H9 (cell line): ENCODE measurements around the gene MORN1. TPM values are rescaled to one million over a fixed set of nuclear protein-coding genes. Genes with fewer than 3 reads are reported as not detected.

Experiments used
- DNase-seq: peaks from one replicate; pipeline ENCODE4 v3.0.0-alpha.2; 2017
- H2AFZ ChIP-seq: one replicate; pipeline ENCODE4 v1.6.1; 2013; ENCODE audit warnings: mild to moderate bottlenecking, low read length, control low read depth, moderate library complexity
- H2AK5ac ChIP-seq: 2 replicates; pipeline ENCODE4 v1.6.1; 2013; ENCODE audit warnings: low read length, control low read depth, mixed read lengths; ENCODE audit not compliant: insufficient read length
- H2BK120ac ChIP-seq: one replicate; pipeline ENCODE4 v1.6.1; 2013; ENCODE audit warnings: low read depth, mild to moderate bottlenecking, low read length, control low read depth, inconsistent platforms; ENCODE audit not compliant: poor library complexity, severe bottlenecking
- H2BK12ac ChIP-seq: 2 replicates; pipeline ENCODE4 v1.6.1; 2013; ENCODE audit warnings: low read length, control low read depth, mixed read lengths, low read depth; ENCODE audit not compliant: insufficient read length
- H2BK15ac ChIP-seq: 2 replicates; pipeline ENCODE4 v1.6.1; 2013; ENCODE audit warnings: low read depth, low read length, control low read depth
- H2BK20ac ChIP-seq: one replicate; pipeline ENCODE4 v1.6.1; 2013; ENCODE audit warnings: low read depth, mild to moderate bottlenecking, low read length, control low read depth, inconsistent platforms; ENCODE audit not compliant: poor library complexity, severe bottlenecking
- H2BK5ac ChIP-seq: 2 replicates; pipeline ENCODE4 v1.6.1; 2013; ENCODE audit warnings: low read length, control low read depth, mixed read lengths; ENCODE audit not compliant: insufficient read length
- H3K14ac ChIP-seq: 2 replicates; pipeline ENCODE4 v1.6.1; 2013; ENCODE audit warnings: low read length, control low read depth; ENCODE audit not compliant: insufficient read depth
- H3K18ac ChIP-seq: 2 replicates; pipeline ENCODE4 v1.6.1; 2013; ENCODE audit warnings: low read depth, mild to moderate bottlenecking, mixed read lengths, low read length, control low read depth; ENCODE audit not compliant: insufficient read length
- H3K23ac ChIP-seq: 2 replicates; pipeline ENCODE4 v1.6.1; 2013; ENCODE audit warnings: low read length, control low read depth, mixed read lengths, low read depth; ENCODE audit not compliant: insufficient read length
- H3K23me2 ChIP-seq: 2 replicates; pipeline ENCODE4 v1.6.1; 2013; ENCODE audit warnings: low read depth, mild to moderate bottlenecking, mixed read lengths, low read length, control low read depth; ENCODE audit not compliant: insufficient read length, poor library complexity, severe bottlenecking
- H3K27ac ChIP-seq: 2 replicates; pipeline ENCODE4 v1.5.1; 2013; ENCODE audit warnings: low read length, control low read depth, mixed read lengths, low read depth; ENCODE audit not compliant: insufficient read length
- H3K27me3 ChIP-seq: 2 replicates; pipeline ENCODE4 v1.6.1; 2013; ENCODE audit warnings: low read length, control low read depth, inconsistent platforms; ENCODE audit not compliant: insufficient read depth
- H3K4ac ChIP-seq: 2 replicates; pipeline ENCODE4 v1.6.1; 2013; ENCODE audit warnings: low read depth, mild to moderate bottlenecking, control low read depth, inconsistent platforms, low read length, moderate library complexity
- H3K4me1 ChIP-seq: 2 replicates; pipeline ENCODE4 v1.6.1; 2013; ENCODE audit warnings: low read length, control low read depth, inconsistent platforms; ENCODE audit not compliant: insufficient read depth
- H3K4me2 ChIP-seq: 2 replicates; pipeline ENCODE4 v1.6.1; 2013; ENCODE audit warnings: low read length, control low read depth, mixed read lengths; ENCODE audit not compliant: insufficient read length, insufficient read depth
- H3K56ac ChIP-seq: 2 replicates; pipeline ENCODE4 v1.6.1; 2013; ENCODE audit warnings: low read depth, mild to moderate bottlenecking, mixed read lengths, low read length, control low read depth; ENCODE audit not compliant: insufficient read length
- H3K79me1 ChIP-seq: 2 replicates; pipeline ENCODE4 v1.6.1; 2013; ENCODE audit warnings: low read depth, mild to moderate bottlenecking, moderate library complexity, low read length, control low read depth, inconsistent platforms; ENCODE audit not compliant: insufficient read depth, poor library complexity, severe bottlenecking
- H3K79me2 ChIP-seq: 2 replicates; pipeline ENCODE4 v1.6.1; 2013; ENCODE audit warnings: low read length, control low read depth, inconsistent platforms; ENCODE audit not compliant: insufficient read depth
- H3K9ac ChIP-seq: 2 replicates; pipeline ENCODE4 v1.6.1; 2013; ENCODE audit warnings: low read length, control low read depth, mixed read lengths; ENCODE audit not compliant: insufficient read length; ENCODE audit errors: extremely low read depth
- H3K9me3 ChIP-seq: one replicate; pipeline ENCODE4 v1.6.1; 2013; ENCODE audit warnings: low read depth, low read length, inconsistent platforms; ENCODE audit not compliant: control insufficient read depth
- H3T11ph ChIP-seq: one replicate; pipeline ENCODE4 v1.6.1; 2013; ENCODE audit warnings: mild to moderate bottlenecking, low read length, control low read depth, inconsistent platforms
- H4K20me1 ChIP-seq: one replicate; pipeline ENCODE4 v1.6.1; 2013; ENCODE audit not compliant: control insufficient read depth, insufficient read length, insufficient read depth
- H4K5ac ChIP-seq: 2 replicates; pipeline ENCODE4 v1.6.1; 2013; ENCODE audit warnings: low read depth, mild to moderate bottlenecking, mixed read lengths, low read length, control low read depth; ENCODE audit not compliant: insufficient read length
- H4K8ac ChIP-seq: replicated peaks from 2 replicates; pipeline ENCODE4 v1.6.1; 2013; ENCODE audit warnings: low read length, control low read depth, mixed read lengths, low read depth; ENCODE audit not compliant: insufficient read length
- H4K91ac ChIP-seq: 2 replicates; pipeline ENCODE4 v1.6.1; 2013; ENCODE audit warnings: low read depth, mild to moderate bottlenecking, moderate library complexity, mixed read lengths, low read length, control low read depth; ENCODE audit not compliant: insufficient read length
- H3K27ac Mint-ChIP-seq, 3 experiments: 2 replicates in 2 of 3; 3 replicates in 1 of 3; pipeline ENCODE4 v1.8.0; 2020 to 2021; ENCODE audit warnings: mixed read lengths in 3 of 3, mild to moderate bottlenecking in 1 of 3, moderate library complexity in 1 of 3
- H3K27me3 Mint-ChIP-seq: 2 replicates; pipeline ENCODE4 v1.8.0; 2021; ENCODE audit warnings: low read depth, mild to moderate bottlenecking, moderate library complexity, mixed read lengths
- H3K36me3 Mint-ChIP-seq, 3 experiments: 2 replicates in 2 of 3; 3 replicates in 1 of 3; pipeline ENCODE4 v1.8.0; 2020 to 2021; ENCODE audit warnings: low read depth in 3 of 3, mixed read lengths in 3 of 3; ENCODE audit not compliant: insufficient read depth in 1 of 3
- H3K4me1 Mint-ChIP-seq, 2 experiments: 2 replicates each; pipeline ENCODE4 v1.8.0; 2020; ENCODE audit warnings: mixed read lengths in 2 of 2
- H3K4me3 Mint-ChIP-seq, 2 experiments: 2 replicates in 1 of 2; 3 replicates in 1 of 2; pipeline ENCODE4 v1.8.0; 2020 to 2021; ENCODE audit warnings: mild to moderate bottlenecking in 2 of 2, mixed read lengths in 2 of 2, moderate library complexity in 1 of 2
- H3K9me3 Mint-ChIP-seq, 2 experiments: 2 replicates in 1 of 2; 3 replicates in 1 of 2; pipeline ENCODE4 v1.8.0; 2020; ENCODE audit warnings: mild to moderate bottlenecking in 2 of 2, mixed read lengths in 2 of 2, moderate library complexity in 1 of 2
- WGBS: extraction: QIAGEN DNeasy Blood & Tissue Kit; methylation state at CpG from one replicate; pipeline ENCODE4 v1.1.7; 2013; ENCODE audit warnings: missing lambda C conversion rate, low lambda C conversion rate, mixed read lengths; ENCODE audit not compliant: insufficient read length; ENCODE audit errors: extremely low coverage; 5-methylcytosine and 5-hydroxymethylcytosine counted together
- total RNA-seq: library from RNA; stranded (reverse); gene quantifications from 2 replicates; pipeline ENCODE4 v1.2.1, GENCODE V29; 2021
- TF ChIP-seq, protein P1 (sequence below): fragments of 200-600 bp; sonication (generic); conservative IDR thresholded peaks from 3 replicates; pipeline ENCODE4 v1.8.0; 2021; ENCODE audit warnings: antibody characterized with exemption, mild to moderate bottlenecking

The MORN1 gene
- total RNA-seq, 1 experiment from 2014 or later: 12.7 TPM

DNA sequence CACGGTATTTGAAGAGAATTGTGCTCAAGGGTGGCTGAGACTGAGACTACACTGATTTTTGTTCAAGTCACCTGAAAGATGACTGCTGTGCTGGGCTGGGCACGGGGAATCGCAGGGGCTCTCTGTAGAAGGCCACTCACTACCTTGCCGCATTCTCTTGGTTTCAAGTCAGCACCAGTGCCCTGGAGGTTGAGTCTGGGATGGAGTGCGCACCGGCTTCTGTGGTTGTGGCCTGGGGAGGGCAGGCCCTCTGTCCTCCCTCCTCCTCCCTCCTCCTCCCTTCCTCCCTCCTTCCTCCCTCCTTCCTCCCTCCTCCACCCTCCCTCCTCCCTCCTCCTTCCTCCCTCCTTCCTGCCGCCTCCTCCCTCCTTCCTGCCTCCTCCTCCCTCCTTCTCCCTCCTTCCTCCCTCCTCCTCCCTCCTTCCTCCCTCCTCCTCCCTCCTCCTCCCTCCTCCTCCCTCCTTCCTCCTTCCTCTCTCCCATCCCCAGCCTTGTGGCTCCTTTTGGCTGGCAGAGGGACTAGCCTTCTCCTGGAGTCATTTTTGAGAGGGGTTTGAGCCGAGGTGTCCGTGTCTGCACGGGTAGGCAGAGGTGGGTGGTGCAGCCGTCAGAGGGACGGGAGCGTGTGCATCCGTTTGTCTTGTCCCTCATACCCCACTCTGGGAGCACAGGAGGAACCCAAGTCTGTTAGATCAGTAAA lies 9.7 kb upstream of the MORN1 start:
- H2BK5ac ChIP-seq: no peak overlapping the region
- H4K8ac ChIP-seq: no peak overlapping the region
- no peaks in the 10 kb centered on the region for H3K23me2 ChIP-seq
- H4K5ac ChIP-seq: no peak overlapping the region
- no peaks in the 10 kb centered on the region for H3K27me3 ChIP-seq
- no peaks in the 10 kb centered on the region for H3K4me1 ChIP-seq
- Mint-ChIP-seq H3K27ac (no peak overlapping the region), H3K36me3 (peaks cover 8 to 85% (median 79%) of the 10 kb centered on the region in 3 experiments; a peak in 6 of 7 replicates), H3K4me3 (0 out of 5 replicates have a peak overlapping the region, but pooled peaks of 1 of the 2 experiments have one; percentile 23), H3K27me3 (no peaks in the 10 kb centered on the region), H3K9me3 (no peaks in the 10 kb centered on the region), H3K4me1 (no peaks in the 10 kb centered on the region)
- no peaks in the 10 kb centered on the region for H3K79me1 ChIP-seq
- H3K9me3 ChIP-seq: no peaks in the 10 kb centered on the region
- no peak overlapping the region for H3K56ac ChIP-seq
- no peaks in the 10 kb centered on the region; the same call in 1 of the 2 replicates for H3K79me2 ChIP-seq
- no peak for DNase-seq
- H3K4ac ChIP-seq: no peak overlapping the region
- H4K91ac ChIP-seq: no peak overlapping the region
- TF ChIP-seq, protein P1, sequence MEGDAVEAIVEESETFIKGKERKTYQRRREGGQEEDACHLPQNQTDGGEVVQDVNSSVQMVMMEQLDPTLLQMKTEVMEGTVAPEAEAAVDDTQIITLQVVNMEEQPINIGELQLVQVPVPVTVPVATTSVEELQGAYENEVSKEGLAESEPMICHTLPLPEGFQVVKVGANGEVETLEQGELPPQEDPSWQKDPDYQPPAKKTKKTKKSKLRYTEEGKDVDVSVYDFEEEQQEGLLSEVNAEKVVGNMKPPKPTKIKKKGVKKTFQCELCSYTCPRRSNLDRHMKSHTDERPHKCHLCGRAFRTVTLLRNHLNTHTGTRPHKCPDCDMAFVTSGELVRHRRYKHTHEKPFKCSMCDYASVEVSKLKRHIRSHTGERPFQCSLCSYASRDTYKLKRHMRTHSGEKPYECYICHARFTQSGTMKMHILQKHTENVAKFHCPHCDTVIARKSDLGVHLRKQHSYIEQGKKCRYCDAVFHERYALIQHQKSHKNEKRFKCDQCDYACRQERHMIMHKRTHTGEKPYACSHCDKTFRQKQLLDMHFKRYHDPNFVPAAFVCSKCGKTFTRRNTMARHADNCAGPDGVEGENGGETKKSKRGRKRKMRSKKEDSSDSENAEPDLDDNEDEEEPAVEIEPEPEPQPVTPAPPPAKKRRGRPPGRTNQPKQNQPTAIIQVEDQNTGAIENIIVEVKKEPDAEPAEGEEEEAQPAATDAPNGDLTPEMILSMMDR: no peak
- H2AFZ ChIP-seq: no peak overlapping the region
- no peak overlapping the region for H3K4me2 ChIP-seq
- no peak overlapping the region for H3K9ac ChIP-seq
- H3K23ac ChIP-seq: no peak overlapping the region
- no peak overlapping the region for H2BK12ac ChIP-seq
- no peak overlapping the region for H3K14ac ChIP-seq
- no peak overlapping the region for H3T11ph ChIP-seq
- no CpG with 5 or more reads among the region's 14 CpGs for WGBS
- no peak overlapping the region for H3K27ac ChIP-seq
- H2BK20ac ChIP-seq: no peak overlapping the region
- H2AK5ac ChIP-seq: no peak overlapping the region
- no peaks in the 10 kb centered on the region for H4K20me1 ChIP-seq
- H3K18ac ChIP-seq: no peak overlapping the region
- no peak overlapping the region for H2BK120ac ChIP-seq
- no peak overlapping the region for H2BK15ac ChIP-seq
